Measurements from ENCODE around the gene AKT2.
A peak's percentile ranks its signal among the peaks of the same experiment; 100 is the strongest.

Gene AKT2

GRCh38 chr19:40217934-40218890, 66.9 kb downstream of the AKT2 start, which contains the start of gene TTC9B:
TTC9B (minus strand) TSS chr19:40218384; CDS start chr19:40218381, 3 bp downstream.
- no peak for DNase-seq (ENCODE audit: low spot score)

- no peak for DNase-seq (ENCODE audit: low spot score)
Observed at GRCh38 chr19:40217027-40217810, 67.9 kb downstream of the AKT2 start.

- no peak for DNase-seq (ENCODE audit: low spot score)
Observed at GRCh38 chr19:40216777-40217026, 68.4 kb downstream of the AKT2 start.

- no peak for DNase-seq (ENCODE audit: low spot score)
Observed at GRCh38 chr19:40216013-40216776, 69.0 kb downstream of the AKT2 start.

- no peak for DNase-seq (ENCODE audit: low spot score)
Observed at GRCh38 chr19:40214936-40215335, 70.2 kb downstream of the AKT2 start.

- DNase-seq (ENCODE audit: low spot score) = no peak
Observed at GRCh38 chr19:40213882-40214570, 71.1 kb downstream of the AKT2 start.

GRCh38 chr19:40213251-40213829, 71.8 kb downstream of the AKT2 start:
- DNase-seq (ENCODE audit: low spot score) = no peak

- DNase-seq (ENCODE audit: low spot score) = no peak
Observed at GRCh38 chr19:40210889-40211288, 74.3 kb downstream of the AKT2 start.

GRCh38 chr19:40208602-40209001, 76.5 kb downstream of the AKT2 start:
- DNase-seq (ENCODE audit: low spot score) = no peak

- DNase-seq (ENCODE audit: low spot score) = no peak
Observed at GRCh38 chr19:40205760-40206159, 79.4 kb downstream of the AKT2 start.

GRCh38 chr19:40204381-40204780, 80.8 kb downstream of the AKT2 start:
- no peak for DNase-seq (ENCODE audit: low spot score)

- DNase-seq (ENCODE audit: low spot score) = no peak
Observed at GRCh38 chr19:40200341-40201099, 84.6 kb downstream of the AKT2 start.

- DNase-seq (ENCODE audit: low spot score) = no peak
Observed at GRCh38 chr19:40198272-40198990, 86.7 kb downstream of the AKT2 start.

GRCh38 chr19:40193587-40193849, 91.6 kb downstream of the AKT2 start:
- DNase-seq (ENCODE audit: low spot score) = no peak

- no peak for DNase-seq (ENCODE audit: low spot score)
Observed at GRCh38 chr19:40192758-40193586, 92.2 kb downstream of the AKT2 start.

- DNase-seq (ENCODE audit: low spot score) = peak; percentile 19
Observed at GRCh38 chr19:40191836-40192646, 93.1 kb downstream of the AKT2 start.

- DNase-seq (ENCODE audit: low spot score) = peak; percentile 51
Observed at GRCh38 chr19:40190891-40191835, 94.0 kb downstream of the AKT2 start, which contains the start of gene MAP3K10. MAP3K10 (plus strand) TSS chr19:40191426; CDS start chr19:40192032, 606 bp downstream.
